DMS 273 (cell line): ENCODE results near the gene PRPH2.

ENCODE experiments used
- DNase-seq: peaks from one replicate; lab custom pipeline; 2025; ENCODE audit not compliant: unreplicated experiment; lab: John Stamatoyannopoulos, UW

The PRPH2 gene, protein sequence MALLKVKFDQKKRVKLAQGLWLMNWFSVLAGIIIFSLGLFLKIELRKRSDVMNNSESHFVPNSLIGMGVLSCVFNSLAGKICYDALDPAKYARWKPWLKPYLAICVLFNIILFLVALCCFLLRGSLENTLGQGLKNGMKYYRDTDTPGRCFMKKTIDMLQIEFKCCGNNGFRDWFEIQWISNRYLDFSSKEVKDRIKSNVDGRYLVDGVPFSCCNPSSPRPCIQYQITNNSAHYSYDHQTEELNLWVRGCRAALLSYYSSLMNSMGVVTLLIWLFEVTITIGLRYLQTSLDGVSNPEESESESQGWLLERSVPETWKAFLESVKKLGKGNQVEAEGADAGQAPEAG

DNA sequence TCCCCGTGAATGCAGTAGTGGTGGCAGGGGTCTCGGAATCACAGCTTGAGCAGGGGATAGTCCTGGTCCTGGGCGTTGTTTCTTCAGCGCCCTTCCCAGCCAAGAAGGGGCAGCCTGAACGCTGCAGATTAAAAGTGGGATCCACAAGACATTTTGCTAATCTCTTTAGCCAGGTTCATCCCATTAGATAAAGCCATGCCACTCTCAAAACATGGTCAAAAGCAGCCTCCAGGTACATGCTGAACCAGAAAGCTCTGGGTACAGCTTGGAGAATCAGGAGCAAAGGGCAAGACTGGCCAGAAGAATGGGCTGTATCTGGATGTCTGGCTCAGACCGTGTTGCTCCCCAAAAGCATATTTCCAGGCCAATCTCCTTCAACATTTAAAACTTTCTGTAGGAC lies at the start of gene PRPH2:
Gene PRPH2 (minus strand): TSS at position 101 of the 400 bp plus-strand sequence. CDS start 263 bp downstream, outside the sequence.
- no peak for DNase-seq

DNA sequence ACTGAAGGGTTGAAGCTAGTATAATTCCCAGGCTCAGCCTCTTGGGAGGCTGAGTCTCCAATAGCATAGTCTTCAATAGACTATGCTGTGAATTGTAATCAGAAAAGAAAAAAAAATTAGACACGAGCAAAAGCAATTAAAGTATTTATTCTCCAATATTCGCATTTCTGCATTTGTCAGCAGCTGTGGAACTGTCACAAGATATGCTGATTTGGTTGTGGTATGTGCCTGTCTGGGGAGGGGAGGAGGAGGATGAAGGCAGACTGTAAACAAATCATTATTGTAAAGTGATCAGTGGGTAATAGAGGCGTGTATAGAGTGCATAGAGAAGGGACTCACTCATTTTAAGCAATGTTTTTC lies 49.3 kb upstream of the PRPH2 start:
- DNase-seq = no peak

- DNase-seq = no peak
Measured at GRCh38 chr6:42769836-42770235, 47.4 kb upstream of the PRPH2 start.

DNA sequence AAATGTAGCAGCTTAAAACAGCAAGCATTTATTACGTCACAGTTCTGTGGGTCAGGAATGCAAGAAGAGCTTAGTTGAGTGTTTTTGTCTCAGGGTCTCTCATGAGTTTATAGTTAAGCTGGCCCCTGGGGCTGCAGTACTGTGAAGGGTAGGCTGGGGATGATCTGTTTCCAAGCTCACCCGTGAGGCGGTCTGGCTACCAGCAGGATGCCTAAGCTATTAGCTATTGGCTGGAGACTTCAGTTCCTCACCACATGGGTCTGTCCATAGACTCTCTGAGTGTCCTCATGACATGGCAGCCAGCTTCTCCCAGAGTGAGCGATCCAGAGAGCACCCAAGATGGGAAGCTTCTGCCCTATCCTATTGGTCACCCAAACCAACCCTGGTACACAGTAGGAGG lies 46.7 kb upstream of the PRPH2 start:
- no peak for DNase-seq

GRCh38 chr6:42766163-42766670 lies 43.8 kb upstream of the PRPH2 start:
- DNase-seq = no peak

GRCh38 chr6:42764911-42765648 lies 42.7 kb upstream of the PRPH2 start:
- no peak for DNase-seq

DNA sequence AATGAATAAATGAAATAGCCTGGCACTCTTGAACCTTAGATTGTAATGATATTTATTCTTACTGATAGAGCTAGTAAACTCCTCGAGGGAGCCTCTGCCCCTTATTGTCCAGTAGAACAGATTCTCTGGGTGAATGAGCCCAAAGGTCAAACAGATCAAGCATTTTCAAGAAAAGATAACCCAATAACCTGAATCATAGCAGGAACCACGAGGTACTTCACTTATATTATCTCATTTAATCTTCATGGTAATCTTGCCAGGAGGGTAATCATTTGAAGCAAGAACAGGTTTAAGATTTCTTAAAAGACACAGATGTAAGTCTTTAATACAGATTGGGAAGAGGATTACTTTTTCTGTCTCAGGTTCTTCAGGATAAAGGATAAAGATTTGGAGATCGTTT lies 40.6 kb upstream of the PRPH2 start:
- no peak for DNase-seq

DNA sequence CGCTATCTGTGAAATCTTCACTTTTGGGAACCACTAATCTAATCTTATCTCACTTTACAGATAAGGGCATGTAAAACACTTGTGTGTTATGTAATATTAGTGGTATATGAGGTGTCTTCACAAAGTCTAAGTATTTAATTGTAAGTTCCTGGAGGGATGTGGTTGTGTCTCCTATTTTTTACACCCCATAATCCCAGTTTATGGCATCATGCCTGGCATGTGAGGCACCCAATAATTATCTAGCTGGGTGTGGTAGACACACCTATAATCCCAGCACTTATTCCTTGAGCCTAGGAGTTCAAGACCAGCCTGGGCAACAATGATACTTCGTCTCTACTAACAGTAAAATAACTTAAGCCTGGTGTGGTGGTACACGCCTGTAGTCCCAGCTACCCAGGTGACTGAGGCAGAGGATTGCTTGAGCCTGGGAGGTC lies 40.0 kb upstream of the PRPH2 start:
- DNase-seq = no peak

- DNase-seq = no peak
Measured at GRCh38 chr6:42761287-42762067, 39.1 kb upstream of the PRPH2 start.

- no peak for DNase-seq
Measured at GRCh38 chr6:42758756-42759430, 36.5 kb upstream of the PRPH2 start.

DNA sequence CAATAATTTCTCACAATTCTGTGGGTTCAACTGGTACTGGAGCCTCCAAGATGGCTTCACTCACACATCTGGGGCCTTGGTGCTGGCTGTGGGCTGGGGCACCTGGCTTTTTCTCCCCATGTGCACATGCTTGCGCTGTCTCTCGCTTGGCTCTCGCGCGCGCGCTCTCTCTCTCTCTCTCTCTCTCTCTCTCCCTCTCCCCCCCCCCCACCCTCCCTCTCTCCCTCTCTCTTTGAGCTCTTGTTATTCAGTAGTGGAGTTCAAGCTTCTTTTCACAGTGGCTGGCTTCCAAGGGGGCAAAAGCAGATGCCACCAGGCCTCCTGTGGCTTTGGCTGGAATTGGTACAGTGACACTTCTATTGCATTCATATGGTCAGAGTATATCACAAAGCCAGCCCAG lies 34.3 kb upstream of the PRPH2 start:
- DNase-seq = no peak

DNA sequence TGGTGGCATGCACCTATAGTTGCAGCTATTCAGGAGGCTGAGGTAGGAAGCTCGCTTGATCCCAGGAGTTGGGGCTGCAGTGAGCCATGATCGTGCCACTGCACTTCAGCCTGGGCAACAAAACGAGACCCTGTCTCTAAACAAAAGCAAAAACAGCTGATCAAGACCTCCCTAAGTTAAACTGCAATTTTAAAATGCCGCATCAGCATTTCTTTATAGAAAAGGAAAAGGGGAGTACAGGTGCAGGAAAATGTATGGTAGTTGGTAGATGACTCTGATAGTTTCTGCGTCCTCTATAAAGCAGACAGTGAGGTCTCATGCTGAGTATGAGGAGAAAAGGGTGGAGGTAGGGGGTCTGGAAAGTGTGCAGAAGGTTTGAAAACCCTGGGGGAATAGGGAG lies 32.4 kb upstream of the PRPH2 start:
- DNase-seq = no peak

DNA sequence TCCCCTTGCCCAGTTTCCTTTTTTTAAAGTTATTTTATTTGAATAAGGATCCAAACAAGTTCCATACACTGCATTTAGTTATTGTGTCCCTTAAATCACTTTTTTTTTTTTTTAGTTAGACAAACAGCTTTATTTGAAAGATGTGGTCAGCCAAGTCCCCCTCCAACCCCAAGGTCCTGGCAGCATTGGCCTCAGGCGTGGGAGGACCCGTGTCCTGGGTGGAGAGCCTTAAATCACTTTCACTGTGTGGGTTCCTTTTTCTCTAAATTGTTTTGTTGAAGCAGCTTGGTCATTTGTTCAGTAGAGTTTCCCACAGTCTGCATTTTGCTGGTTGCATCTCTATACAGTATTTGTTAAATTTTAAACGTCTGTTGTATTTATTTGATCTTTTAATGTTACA lies 28.7 kb upstream of the PRPH2 start:
- DNase-seq = no peak

DNA sequence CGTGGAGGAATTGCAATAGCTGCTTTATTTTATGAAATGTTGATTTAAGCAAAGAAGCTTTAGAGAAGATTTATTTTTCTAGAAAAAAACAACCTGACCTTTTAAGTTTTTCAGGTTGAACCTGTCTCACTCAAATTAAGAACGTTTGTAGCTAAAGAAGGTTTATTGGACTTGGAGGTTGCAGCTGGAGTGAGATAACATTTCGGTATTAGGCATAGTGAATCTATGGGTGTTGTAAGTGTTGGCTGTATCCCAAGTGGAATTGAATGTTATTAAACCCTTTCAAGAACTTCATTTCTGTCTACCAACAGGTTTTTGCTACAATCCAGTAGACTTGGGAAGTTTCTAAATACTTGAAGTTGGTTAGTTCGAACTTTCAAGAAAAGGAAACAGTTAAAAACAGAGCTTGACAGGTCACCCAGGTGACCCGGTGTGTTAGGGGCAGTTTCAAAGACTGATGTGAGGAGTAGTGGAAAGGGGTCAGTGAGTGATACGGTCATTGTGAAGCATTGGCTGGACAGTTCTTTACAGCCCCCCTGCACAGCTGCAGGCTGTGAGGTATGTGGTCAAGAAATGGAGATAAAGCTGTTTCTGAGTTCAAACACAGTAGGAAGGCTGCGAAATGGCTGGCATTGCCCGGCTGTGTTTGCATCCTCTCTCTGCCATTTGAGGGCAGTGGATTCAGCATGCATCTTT lies 26.0 kb upstream of the PRPH2 start:
- peak; percentile 39 for DNase-seq

GRCh38 chr6:42746463-42747391 lies 24.3 kb upstream of the PRPH2 start:
- DNase-seq = peak; percentile 97

DNA sequence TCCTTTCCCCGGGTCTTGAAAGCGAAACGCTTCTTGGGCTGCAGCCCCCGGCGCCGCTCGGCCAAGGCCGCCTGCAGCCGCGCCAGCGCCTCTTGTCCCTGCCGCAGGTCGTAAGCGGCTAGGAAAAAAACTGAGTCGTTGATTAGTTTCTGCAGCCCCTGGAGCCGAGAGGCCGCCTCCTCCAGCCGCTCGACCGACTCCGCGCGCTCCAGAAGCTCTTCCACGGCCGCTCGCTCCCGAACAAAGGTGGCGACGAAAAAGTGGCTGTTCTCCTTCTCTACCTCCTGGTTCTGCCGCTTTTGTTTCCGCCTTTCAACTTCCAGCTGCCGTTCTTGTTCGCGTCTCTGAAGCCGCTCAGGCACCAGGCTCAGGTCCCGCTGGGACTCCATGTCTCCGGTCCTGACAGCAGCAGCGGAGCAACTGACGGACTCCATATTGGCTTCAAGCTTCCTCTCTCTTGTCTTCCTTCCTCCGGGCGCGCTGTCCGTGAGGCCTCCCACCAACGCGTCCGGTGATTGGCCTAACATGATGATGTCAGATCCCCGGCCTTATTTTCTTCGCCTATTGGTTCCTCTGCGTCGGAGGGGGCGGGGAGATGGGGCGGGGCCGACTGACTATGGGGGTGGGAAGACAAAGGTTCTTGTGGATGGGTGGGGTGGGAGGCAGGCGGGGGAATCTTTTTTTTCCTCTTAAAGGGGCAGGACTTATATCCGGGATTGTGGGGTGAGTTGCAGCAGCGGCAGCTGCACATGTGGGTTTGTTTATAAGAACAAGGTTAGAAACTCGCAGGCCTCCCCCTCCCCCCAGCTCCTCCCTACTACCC lies 23.5 kb upstream of the PRPH2 start, which contains the start of gene TBCC:
Gene TBCC (minus strand): TSS at position 464 of the 823 bp plus-strand sequence. CDS start 30 bp downstream, at position 434.
- DNase-seq = peak; percentile 99

DNA sequence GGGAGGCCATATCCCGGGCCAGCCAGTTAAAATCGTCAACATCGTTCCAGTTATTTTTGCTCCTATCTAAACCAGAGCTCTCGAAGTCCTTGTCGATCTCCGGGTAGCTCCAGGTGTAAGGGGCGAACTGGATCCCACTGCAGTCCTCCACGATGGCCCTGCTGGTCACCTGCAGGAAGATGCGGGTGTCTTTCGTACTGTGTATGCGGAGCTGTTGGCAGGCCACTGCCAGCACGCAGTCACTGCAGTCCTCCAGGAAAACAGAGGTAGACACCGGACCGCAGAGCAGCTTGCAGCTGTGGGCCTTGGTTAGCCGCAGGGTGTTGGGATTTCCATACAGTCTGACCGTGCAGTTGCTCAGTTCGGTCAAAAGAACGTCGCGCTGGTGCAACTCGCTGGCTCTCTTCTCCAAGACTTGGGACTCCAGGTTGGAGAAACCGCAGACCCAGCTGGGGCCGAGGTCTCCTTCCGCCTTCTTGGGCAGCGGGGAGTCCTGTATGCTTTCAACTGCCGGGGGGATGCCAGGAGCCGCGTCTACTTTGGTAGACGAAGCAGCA lies 22.8 kb upstream of the PRPH2 start:
- peak; percentile 70 for DNase-seq

DNA sequence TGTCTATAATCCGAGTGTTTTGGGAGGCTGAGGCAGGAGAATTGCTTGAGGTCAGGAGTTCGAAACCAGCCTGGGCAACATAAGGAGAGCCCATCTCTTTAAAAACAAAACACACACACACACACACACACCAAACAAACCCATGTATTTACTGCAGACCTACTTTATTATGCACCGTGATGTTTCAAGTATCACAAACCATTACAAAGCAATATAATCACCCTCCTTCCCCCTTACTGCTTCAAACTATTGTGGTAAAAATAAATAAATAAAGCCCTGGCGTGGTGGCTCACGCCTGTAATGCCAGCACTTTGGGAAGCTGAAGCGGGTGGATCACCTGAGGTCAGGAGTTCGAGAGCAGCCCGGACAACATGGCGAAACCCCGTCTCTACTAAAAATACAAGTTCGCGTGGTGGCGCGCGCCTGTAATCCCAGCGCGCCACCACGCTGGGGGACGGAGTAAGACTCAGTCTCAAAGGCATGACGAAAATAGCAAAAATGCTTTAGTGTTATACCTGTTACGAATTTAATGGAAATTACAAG lies 22.0 kb upstream of the PRPH2 start:
- DNase-seq = peak; percentile 68
